ENCODE results near the gene OR7D2.

The OR7D2 gene

GRCh38 chr19:9161427-9161826 lies 17.4 kb upstream of the OR7D2 start:
- H3K27ac ChIP-seq = no peak overlapping the region
- TF ChIP-seq, protein P1, sequence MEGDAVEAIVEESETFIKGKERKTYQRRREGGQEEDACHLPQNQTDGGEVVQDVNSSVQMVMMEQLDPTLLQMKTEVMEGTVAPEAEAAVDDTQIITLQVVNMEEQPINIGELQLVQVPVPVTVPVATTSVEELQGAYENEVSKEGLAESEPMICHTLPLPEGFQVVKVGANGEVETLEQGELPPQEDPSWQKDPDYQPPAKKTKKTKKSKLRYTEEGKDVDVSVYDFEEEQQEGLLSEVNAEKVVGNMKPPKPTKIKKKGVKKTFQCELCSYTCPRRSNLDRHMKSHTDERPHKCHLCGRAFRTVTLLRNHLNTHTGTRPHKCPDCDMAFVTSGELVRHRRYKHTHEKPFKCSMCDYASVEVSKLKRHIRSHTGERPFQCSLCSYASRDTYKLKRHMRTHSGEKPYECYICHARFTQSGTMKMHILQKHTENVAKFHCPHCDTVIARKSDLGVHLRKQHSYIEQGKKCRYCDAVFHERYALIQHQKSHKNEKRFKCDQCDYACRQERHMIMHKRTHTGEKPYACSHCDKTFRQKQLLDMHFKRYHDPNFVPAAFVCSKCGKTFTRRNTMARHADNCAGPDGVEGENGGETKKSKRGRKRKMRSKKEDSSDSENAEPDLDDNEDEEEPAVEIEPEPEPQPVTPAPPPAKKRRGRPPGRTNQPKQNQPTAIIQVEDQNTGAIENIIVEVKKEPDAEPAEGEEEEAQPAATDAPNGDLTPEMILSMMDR (conservative IDR thresholded peaks at IDR 0.05) = no peak
- no peak for TF ChIP-seq ZFX (IDR thresholded peaks at IDR 0.05)

GRCh38 chr19:9165261-9165660 lies 13.5 kb upstream of the OR7D2 start:
- TF ChIP-seq, protein P1 (conservative IDR thresholded peaks at IDR 0.05) = no peak
- H3K27ac ChIP-seq = no peak overlapping the region

DNA sequence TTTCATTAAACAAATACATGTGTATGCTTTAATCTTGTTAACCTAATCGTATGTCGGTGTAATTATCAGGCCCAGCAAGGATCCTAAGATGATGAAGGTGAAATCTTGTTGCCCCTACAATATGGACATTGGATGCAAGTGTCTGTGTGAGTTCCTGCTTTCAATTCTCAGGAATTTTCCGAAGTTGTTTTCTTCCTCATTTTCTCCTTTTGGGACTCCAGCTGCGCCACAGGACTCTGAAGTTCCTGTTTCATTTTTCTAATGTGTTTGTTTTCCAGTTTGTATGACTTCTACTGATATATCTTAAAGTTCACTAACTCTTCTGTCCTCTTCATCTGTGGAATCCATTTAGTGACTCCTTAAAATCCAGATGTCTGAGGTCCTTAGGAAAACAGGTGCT lies 11.9 kb upstream of the OR7D2 start:
- no peak overlapping the region for H3K27ac ChIP-seq
- no peak for TF ChIP-seq ZFX (IDR thresholded peaks at IDR 0.05)
- TF ChIP-seq, protein P1 (conservative IDR thresholded peaks at IDR 0.05) = no peak

DNA sequence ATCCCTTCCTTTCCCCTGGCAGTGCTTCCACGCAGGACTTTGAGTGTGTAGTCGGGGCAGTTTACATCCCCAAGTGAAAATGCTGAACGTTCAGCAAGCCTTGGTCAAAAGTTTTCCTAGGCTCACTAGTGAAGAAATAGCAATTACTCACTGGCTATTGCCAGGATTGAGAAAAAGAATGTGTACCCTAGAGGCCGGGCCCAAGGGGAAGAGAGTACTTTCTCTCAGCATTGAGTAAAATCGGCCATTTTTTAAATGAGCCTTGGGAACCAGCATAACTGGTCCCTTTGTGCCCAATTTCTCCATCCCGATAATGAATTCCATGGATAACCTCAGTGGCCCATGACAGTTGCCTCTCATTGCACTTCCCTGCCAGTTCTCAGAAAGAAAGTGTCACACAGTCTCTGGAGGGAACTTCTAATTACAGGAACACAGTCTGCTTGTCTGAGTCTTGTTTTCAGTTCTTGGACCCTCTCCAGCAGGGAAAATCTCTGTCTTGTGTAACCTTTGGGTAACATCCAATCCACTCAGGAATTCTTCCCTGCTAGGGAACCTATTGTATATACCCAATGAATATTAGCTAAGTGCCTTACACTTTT lies 7.3 kb upstream of the OR7D2 start:
- TF ChIP-seq, protein P1 (conservative IDR thresholded peaks at IDR 0.05) = no peak
- no peak for TF ChIP-seq ZFX (IDR thresholded peaks at IDR 0.05)
- no peak overlapping the region for H3K27ac ChIP-seq

DNA sequence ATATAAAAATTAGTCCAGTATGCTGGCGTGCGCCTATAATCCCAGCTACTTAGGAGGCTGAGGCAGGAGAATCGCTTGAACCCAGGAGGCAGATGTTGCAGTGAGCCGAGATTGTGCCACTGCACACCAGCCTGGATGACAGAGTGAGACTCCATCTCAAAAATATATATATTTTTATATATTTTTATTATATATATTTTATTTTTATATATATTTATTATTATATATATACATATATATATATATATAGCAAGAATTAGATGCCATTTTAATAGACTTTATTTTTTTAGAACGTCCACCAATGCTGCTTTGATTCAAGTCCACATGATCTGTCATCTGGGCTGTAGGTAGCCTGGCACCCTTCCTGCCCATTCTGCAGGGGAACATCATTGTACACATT lies 3.5 kb upstream of the OR7D2 start:
- no peak for TF ChIP-seq ZFX (IDR thresholded peaks at IDR 0.05)
- TF ChIP-seq, protein P1 (conservative IDR thresholded peaks at IDR 0.05) = no peak
- no peak overlapping the region for H3K27ac ChIP-seq

DNA sequence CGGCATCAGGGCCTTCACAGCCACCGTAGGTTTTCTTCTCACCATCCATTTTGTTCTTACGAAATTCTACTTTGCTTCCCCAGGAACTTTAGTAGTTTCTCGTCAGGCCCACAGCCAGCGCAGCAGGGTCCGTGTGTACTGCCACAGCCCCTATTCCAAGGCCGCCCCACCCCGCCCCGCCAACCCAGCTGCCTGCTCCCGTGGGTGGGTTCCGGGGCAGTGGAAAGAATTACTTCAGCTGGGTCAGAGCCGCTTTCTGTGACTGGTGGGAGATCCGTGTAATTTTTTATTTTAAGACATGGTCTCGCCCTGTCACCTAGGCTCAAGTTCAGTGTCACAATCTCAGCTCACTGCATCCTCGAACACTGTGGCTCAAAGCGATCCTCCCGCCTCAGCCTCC lies 4.2 kb downstream of the OR7D2 start:
- no peak overlapping the region for H3K27ac ChIP-seq
- TF ChIP-seq ZFX (IDR thresholded peaks at IDR 0.05) = no peak
- TF ChIP-seq, protein P1 (conservative IDR thresholded peaks at IDR 0.05) = no peak

DNA sequence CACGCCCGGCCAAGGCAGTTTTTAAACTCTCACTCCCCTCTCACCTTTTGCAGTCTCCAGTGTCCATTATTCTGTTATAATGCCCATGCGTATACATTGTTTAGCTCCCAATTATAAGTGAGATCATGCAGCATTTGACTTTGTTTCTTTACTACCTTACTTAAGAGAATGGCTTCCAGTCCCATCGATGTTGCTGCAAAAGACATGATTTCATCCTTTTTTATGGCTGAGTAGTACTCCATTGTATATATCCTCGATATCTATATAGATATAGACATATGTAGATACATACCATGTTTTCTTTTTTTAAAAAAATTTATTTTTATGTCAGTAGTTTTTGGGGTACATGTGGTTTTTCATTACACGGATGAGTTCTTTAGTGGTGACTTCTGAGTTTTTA lies 8.4 kb downstream of the OR7D2 start:
- TF ChIP-seq, protein P1 (conservative IDR thresholded peaks at IDR 0.05) = no peak
- TF ChIP-seq ZFX (IDR thresholded peaks at IDR 0.05) = no peak
- H3K27ac ChIP-seq = no peak overlapping the region
